BLaER1 (cell line): Measurements from ENCODE around the gene ATN1.

ENCODE experiments used
- H3K27ac ChIP-seq: shearing (Covaris generic); formaldehyde crosslinking; 2 replicates; pipeline ENCODE4 v1.8.1; 2022
- H3K27me3 ChIP-seq: shearing (Covaris generic); formaldehyde crosslinking; 2 replicates; pipeline ENCODE4 v1.8.1; 2022
- H3K36me3 ChIP-seq: shearing (Covaris generic); formaldehyde crosslinking; 2 replicates; pipeline ENCODE4 v1.8.1; 2022
- H3K4me1 ChIP-seq: shearing (Covaris generic); formaldehyde crosslinking; 2 replicates; pipeline ENCODE4 v1.8.1; 2022
- H3K4me2 ChIP-seq: shearing (Covaris generic); formaldehyde crosslinking; 2 replicates; pipeline ENCODE4 v1.8.1; 2022
- H3K4me3 ChIP-seq: shearing (Covaris generic); formaldehyde crosslinking; 2 replicates; pipeline ENCODE4 v1.8.1; 2022
- H3K9ac ChIP-seq: shearing (Covaris generic); formaldehyde crosslinking; 2 replicates; pipeline ENCODE4 v1.8.1; 2022
- H3K9me3 ChIP-seq: shearing (Covaris generic); formaldehyde crosslinking; 2 replicates; pipeline ENCODE4 v1.8.1; 2022
- H4K20me1 ChIP-seq: shearing (Covaris generic); formaldehyde crosslinking; 2 replicates; pipeline ENCODE4 v1.8.1; 2022
- Cebpa-rat ChIP-seq: shearing (Covaris generic); IDR thresholded peaks from 2 replicates; pipeline ENCODE4 v1.8.1; 2022

Gene ATN1

DNA sequence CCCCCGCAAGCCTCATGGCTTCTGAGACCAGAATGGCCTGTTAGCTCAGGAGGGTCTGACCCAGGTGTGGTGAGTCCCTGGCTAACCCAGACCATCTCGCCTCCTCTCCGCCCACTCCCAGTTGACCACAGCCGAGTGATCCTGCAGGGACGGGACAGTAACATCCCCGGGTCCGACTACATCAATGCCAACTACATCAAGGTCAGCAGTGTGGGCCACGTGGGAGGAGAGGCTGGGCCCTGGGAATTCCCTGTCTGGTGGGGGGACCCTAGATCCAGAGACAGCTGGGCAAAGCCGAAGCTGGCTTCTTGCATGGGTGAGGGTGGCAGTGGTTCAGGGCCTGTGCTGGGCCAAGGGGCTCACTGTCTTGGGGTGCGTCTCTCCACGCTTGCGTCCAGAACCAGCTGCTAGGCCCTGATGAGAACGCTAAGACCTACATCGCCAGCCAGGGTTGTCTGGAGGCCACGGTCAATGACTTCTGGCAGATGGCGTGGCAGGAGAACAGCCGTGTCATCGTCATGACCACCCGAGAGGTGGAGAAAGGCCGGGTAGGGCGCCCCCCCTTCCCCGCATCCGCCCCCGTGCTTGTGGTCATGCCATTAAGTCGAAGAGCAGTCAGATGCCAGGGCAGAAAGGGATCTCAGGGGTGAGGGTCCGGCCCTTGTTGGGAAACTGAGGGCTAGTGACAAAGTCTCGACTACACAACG, 28.4 kb downstream of the ATN1 start:
- Histone ChIP-seq H3K4me3 (peak overlapping the region; percentile 91), H4K20me1 (no peaks in the 10 kb centered on the region), H3K27ac (peak overlapping the region; percentile 91), H3K9ac (peak overlapping the region; percentile 93), H3K4me2 (peak overlapping the region; percentile 91), H3K36me3 (peaks cover 54% of the 10 kb centered on the region), H3K4me1 (peaks cover 84% of the 10 kb centered on the region), H3K27me3 (no peaks in the 10 kb centered on the region), H3K9me3 (no peaks in the 10 kb centered on the region)
- TF ChIP-seq Cebpa-rat, result no peak

DNA sequence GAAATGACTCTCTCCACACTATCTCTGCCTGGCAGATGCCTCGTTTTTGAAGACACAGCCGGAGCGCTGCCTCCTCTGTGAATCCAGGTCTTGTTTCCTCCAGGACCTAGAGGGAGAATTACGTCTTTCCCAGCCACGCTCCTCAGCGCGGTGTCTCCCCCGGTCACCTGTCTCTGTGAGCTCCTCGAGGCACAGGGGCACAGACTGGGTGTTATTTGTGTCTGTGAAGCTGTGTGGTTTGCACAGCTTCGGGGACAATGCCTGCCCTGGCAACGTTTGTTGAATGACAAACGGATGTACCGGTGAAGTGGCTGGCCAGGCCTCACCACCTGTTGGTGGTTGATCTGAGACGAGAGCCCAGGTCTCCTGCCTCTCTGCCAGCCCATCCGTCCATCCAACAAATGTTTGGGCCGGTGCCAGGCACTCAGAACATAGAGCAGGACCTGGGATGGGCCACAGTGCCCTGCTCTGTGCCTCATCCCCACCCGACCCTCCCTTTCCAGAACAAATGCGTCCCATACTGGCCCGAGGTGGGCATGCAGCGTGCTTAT, 29.5 kb downstream of the ATN1 start:
- Histone ChIP-seq H3K27ac (peak overlapping the region; percentile 91), H3K4me1 (peaks cover 95% of the 10 kb centered on the region)

DNA sequence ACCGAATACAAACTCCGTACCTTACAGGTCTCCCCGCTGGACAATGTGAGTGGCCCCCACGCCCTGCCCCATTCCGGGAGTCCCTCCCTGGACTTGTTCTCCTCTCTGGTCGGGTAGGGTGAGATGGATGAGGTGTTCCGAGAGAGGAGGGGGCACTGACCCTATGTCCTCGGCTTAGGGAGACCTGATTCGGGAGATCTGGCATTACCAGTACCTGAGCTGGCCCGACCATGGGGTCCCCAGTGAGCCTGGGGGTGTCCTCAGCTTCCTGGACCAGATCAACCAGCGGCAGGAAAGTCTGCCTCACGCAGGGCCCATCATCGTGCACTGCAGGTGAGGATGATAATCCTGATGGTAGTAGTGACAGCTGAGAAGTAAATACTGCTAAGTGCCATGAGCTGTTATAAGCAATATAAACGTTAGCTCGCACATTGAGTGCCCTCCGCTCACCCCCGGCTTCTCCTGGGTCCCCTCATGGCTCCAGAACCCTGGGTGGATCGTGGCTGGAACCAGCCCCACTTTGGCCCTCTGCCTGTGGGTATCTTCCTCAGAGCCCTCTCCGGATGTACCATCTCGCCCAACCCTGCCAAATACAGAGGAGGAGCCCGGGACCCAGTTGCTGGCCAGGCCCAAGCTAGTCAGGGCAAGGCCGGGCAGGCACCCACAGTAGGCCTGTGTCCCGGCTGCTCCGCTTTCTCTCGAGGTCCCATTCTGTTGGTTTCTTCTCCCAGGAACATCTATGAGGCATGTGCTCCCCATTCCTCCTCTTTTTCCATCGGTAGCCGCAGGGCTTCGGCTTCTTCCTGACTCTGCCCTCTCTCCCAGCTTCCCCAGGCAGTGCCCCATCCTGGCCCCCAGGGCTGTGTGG, 30.2 kb downstream of the ATN1 start:
- Histone ChIP-seq H3K4me1 (peaks cover 95% of the 10 kb centered on the region), H3K9ac (peak overlapping the region; percentile 93), H3K9me3 (no peaks in the 10 kb centered on the region), H4K20me1 (no peaks in the 10 kb centered on the region), H3K4me2 (peak overlapping the region; percentile 91), H3K4me3 (peak overlapping the region; percentile 58), H3K27me3 (no peaks in the 10 kb centered on the region), H3K36me3 (peaks cover 57% of the 10 kb centered on the region), H3K27ac (peak overlapping the region; percentile 91)
- no peak for TF ChIP-seq Cebpa-rat

More for the DNA sequence above, 29.5 kb downstream of the ATN1 start:
- no peak for TF ChIP-seq Cebpa-rat
- Histone ChIP-seq H3K36me3 (peaks cover 57% of the 10 kb centered on the region), H4K20me1 (no peaks in the 10 kb centered on the region), H3K9ac (peak overlapping the region; percentile 93), H3K27me3 (no peaks in the 10 kb centered on the region), H3K9me3 (no peaks in the 10 kb centered on the region), H3K4me2 (peak overlapping the region; percentile 91), H3K4me3 (0 out of 2 replicates have a peak overlapping the region, but pooled peaks have one; percentile 91)

DNA sequence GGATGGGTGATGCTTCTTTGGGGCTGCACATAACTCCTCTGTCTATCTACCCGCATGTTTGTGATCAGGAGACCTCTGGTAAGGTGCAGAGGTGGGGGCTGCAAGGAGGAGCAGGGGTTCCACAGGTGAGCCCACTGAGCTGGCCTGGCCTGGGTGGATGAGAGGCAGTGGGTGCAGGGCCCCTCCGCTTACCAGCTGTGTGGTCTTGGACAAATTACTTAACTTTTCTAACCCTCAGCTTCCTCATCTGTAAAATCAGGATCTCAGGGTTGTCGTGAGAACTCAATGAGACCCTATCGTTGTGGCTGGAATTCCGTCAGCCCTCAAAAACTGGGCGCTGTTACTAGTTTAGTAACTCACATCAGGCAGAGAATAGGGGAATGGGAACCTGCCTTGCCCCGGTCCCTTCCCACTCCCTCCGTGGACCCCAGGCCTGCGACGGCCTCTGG, 30.9 kb downstream of the ATN1 start:
- no peak for TF ChIP-seq Cebpa-rat
- Histone ChIP-seq H3K4me3 (peak overlapping the region; percentile 58), H3K9me3 (no peaks in the 10 kb centered on the region), H3K36me3 (peaks cover 57% of the 10 kb centered on the region), H4K20me1 (no peaks in the 10 kb centered on the region), H3K27ac (peak overlapping the region; percentile 91), H3K4me2 (peak overlapping the region; percentile 91), H3K4me1 (peaks cover 95% of the 10 kb centered on the region), H3K27me3 (no peaks in the 10 kb centered on the region), H3K9ac (peak overlapping the region; percentile 93)

DNA sequence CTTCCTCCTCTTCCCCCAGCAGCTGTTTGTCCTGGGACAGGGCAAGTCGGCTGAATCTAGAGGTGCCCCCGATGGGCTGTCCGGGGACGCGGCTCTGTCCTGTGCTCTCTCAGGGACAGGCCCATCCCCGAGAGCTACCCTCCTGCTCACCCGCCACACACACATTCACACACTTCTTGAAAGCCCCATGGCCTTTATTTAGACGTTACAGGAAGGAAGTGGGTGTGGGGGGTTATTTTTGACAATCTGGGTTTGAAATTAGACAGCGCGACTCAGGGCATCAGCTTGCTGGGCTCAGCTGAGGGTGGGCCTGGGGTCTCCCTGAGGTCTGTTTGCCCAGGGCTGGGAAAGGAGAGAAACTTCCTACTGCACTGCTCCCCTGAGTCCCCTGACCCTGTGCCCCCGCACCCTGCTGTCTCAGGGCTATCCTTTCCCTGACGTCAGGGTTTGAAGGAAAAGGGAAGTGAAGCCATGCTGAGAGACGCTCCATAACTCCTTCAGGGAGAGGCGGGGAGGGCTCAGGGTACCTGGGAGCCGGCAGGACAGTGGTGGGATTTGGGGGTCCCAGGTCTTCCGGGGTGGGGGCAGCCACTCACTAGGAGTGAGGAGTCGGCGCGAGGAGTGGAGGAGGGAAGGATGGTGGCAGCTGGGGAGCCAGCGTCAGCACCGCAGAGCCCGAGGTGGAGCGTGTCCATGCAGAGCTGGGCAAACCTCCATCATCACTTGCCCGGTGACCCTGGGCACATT, 31.5 kb downstream of the ATN1 start:
- H3K4me3 ChIP-seq, result peak overlapping the region; percentile 58
- H3K9me3 ChIP-seq, result no peaks in the 10 kb centered on the region
- no peaks in the 10 kb centered on the region for H3K27me3 ChIP-seq
- peaks cover 97% of the 10 kb centered on the region for H3K4me1 ChIP-seq
- H3K4me2 ChIP-seq, result peak overlapping the region; percentile 91
- peak overlapping the region; percentile 93 for H3K9ac ChIP-seq
- peaks cover 60% of the 10 kb centered on the region for H3K36me3 ChIP-seq
- peak overlapping the region; percentile 91 for H3K27ac ChIP-seq
- TF ChIP-seq Cebpa-rat, result no peak
- H4K20me1 ChIP-seq, result no peaks in the 10 kb centered on the region

DNA sequence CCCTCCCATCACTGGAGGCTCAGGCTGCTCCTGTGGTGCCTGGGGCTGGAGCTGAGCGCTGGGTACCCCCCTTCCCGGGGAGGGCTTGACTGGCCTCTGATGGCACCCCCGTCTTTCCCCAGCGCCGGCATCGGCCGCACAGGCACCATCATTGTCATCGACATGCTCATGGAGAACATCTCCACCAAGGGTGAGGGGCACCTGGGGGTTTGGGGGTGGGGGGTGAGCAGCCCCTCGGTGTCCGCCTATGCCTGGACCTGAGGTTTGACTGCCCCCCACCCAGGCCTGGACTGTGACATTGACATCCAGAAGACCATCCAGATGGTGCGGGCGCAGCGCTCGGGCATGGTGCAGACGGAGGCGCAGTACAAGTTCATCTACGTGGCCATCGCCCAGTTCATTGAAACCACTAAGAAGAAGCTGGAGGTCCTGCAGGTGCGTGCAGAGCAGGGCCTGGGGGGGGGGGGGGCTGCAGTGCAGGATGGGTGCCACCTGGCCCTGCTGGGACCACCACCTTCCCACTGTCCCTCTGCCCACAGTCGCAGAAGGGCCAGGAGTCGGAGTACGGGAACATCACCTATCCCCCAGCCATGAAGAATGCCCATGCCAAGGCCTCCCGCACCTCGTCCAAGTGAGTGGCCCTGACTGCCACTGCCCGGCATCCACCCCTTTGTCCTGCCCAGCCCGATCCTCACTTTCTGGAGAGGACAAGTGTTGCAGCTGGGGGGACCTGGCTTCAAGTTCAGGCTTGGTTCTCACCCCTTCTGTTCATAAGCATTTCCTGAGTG, 32.2 kb downstream of the ATN1 start:
- no peaks in the 10 kb centered on the region for H3K9me3 ChIP-seq
- peaks cover 61% of the 10 kb centered on the region for H3K36me3 ChIP-seq
- TF ChIP-seq Cebpa-rat, result no peak
- H4K20me1 ChIP-seq, result no peaks in the 10 kb centered on the region
- peak overlapping the region; percentile 58 for H3K4me3 ChIP-seq
- no peaks in the 10 kb centered on the region for H3K27me3 ChIP-seq
- H3K4me2 ChIP-seq, result peak overlapping the region; percentile 91
- peak overlapping the region; percentile 91 for H3K27ac ChIP-seq
- peak overlapping the region; percentile 93 for H3K9ac ChIP-seq
- peaks cover 97% of the 10 kb centered on the region for H3K4me1 ChIP-seq

DNA sequence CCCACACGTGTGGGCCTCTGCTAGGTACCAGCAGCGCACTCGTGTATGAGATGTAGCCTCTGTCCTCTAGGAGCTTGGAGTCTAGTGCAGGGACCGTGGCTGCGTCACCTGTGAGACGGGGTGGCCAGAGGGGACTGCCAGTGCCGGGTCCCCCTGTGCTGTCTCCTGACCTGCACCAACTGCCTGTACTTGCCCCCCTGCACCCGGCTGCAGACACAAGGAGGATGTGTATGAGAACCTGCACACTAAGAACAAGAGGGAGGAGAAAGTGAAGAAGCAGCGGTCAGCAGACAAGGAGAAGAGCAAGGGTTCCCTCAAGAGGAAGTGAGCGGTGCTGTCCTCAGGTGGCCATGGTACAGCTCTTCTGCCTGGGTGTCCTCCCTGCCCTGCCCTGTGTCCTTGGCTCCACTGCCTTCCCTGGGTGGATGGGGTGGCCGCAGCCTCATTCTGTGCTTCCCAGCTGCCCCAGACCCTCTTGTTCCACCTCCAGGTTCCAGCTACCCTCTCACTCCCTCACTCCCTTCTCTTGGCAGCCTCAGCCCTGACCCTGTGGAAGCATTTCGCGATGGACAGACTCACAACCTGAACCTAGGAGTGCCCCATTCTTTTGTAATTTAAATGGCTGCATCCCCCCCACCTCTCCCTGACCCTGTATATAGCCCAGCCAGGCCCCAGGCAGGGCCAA, 33.0 kb downstream of the ATN1 start:
- no peaks in the 10 kb centered on the region for H3K27me3 ChIP-seq
- peaks cover 60% of the 10 kb centered on the region for H3K36me3 ChIP-seq
- TF ChIP-seq Cebpa-rat, result no peak

DNA sequence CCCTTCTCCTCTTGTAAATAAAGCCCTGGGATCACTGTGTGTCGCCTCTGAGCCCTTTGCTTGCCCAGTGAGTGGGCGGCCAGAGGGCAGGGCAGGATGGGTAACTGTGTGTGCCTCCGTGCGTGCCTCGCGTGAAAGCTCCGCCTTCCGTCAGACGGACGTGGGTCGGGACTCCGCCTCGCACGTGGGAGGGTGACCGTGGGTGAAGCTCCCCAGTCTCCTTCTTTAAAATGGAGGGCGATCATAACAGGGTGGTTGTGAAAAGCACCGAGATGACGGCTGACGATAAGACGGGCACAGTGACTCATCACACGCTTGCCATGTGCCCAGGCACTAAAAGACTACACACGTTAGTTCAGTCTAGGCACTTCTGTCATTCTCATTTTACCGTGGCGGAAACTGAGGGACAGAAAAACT, 33.5 kb downstream of the ATN1 start:
- no peaks in the 10 kb centered on the region for H4K20me1 ChIP-seq
- peak overlapping the region; percentile 91 for H3K4me2 ChIP-seq
- H3K27me3 ChIP-seq, result no peaks in the 10 kb centered on the region
- peak overlapping the region; percentile 93 for H3K9ac ChIP-seq
- no peaks in the 10 kb centered on the region for H3K9me3 ChIP-seq
- H3K36me3 ChIP-seq, result peaks cover 60% of the 10 kb centered on the region
- no peak for TF ChIP-seq Cebpa-rat
- peak overlapping the region; percentile 91 for H3K27ac ChIP-seq
- H3K4me1 ChIP-seq, result peaks cover 95% of the 10 kb centered on the region
- peak overlapping the region; percentile 58 for H3K4me3 ChIP-seq

More for the DNA sequence above, 33.0 kb downstream of the ATN1 start:
- Histone ChIP-seq H3K4me3 (peak overlapping the region; percentile 58), H3K4me1 (peaks cover 97% of the 10 kb centered on the region), H3K27ac (peak overlapping the region; percentile 91), H4K20me1 (no peaks in the 10 kb centered on the region), H3K9me3 (no peaks in the 10 kb centered on the region), H3K9ac (peak overlapping the region; percentile 93), H3K4me2 (peak overlapping the region; percentile 91)
